Left ventricle myocardium superior (tissue), 1 donor: ENCODE measurements around the gene TPO. TPM values are rescaled to one million over a fixed set of nuclear protein-coding genes. Genes with fewer than 3 reads are reported as not detected.

ENCODE experiments used
- ATAC-seq: fragments of 200-7000 bp; cut with Tn5 transposase; one replicate; pipeline ENCODE4 v1.9.1; 2020; ENCODE audit warnings: mild to moderate bottlenecking, moderate library complexity
- DNase-seq: peaks from one replicate; pipeline ENCODE4 v3.0.0-alpha.2; 2020
- intact Hi-C: fragments of 100-400 bp; cut with micrococcal nuclease; formaldehyde crosslinking; loops from one replicate; pipeline ENCODE4 v1.11.0; 2022
- total RNA-seq: library from RNA; stranded (reverse); fragmentation: NEBNext Ultra II Directional; extraction: Animal tissue kit (Norgen Biotek cat#: 25700); gene quantifications from one replicate; pipeline ENCODE4 v1.2.1, GENCODE V29; 2021
- donor health status: DM: no; HTN: yes; CAD: no; lungs with severe emphysema.

Gene TPO
- total RNA-seq, 1 donor from 2014 or later, result 10.0 TPM

DNA sequence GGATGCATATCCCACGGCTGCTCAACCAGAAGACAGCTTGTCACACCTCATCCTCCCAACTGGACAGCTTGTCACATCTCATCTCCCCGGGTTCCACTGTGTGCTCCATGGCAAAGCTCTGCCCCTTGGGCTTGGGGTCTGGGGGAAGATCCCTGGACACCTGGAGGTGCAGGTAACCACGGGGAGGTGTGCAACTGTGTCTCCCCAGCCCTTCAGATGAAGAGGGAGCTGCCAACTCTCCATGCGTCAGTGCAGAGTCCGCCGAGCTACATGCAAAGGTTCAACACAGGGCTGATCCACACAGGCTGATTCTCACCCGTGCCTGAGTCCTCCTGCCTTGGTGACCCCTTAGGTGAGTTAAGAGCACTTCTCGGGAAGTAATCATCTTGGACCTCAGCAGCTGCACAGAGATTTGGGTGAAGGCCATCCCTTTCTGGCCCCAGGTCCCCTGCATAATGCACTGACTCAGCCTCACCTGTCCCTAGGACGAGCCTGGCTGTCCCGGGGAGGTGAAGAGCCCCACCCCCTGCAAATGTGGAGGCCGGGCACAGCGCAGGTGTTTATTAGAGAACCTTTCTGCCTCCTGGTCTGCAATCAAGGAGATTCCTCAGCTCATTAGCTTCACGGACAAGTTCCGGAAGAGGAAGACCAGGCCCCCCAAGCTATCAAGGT is 173.1 kb downstream of the TPO start:
- ATAC-seq, result no peak
- intact Hi-C loops, result no loop called here
- no peak for DNase-seq

GRCh38 chr2:1586923-1587840 is 173.9 kb downstream of the TPO start:
- intact Hi-C loops, result no loop called here
- DNase-seq, result no peak

GRCh38 chr2:1588051-1588977 is 175.1 kb downstream of the TPO start:
- intact Hi-C loops, result no loop called here

More at GRCh38 chr2:1586923-1587840, 173.9 kb downstream of the TPO start:
- ATAC-seq, result no peak

DNA sequence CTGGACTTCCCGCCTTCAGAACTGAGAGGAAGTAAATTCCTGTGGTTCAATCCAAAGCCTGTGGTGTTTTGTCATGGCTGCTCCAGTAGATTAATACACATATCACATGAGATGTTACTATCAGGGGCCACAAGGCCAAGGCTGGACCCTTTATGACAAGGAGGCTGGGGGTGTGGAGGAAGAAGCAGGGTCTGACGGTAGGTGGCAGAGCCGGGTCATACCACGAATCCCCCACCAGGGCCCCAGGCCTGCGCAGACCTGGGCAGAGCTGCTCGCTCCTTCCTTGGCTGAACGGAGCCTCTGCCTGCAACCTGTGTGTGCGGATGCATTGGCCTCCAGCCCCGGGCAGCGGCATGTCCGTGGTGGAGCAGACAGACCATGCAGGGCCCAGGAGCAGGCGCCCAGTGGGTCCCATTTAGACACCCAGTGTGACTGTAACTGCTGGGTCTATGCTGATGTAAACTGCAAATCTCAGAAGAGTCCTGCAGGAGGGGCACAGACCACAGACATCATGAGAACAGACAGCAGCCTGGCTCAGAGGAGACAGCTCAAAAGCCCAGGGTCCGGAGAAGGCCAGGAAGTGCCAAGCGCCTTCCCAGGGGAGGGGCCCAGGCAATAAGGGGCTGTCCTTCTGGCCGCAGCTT is 175.8 kb downstream of the TPO start:
- intact Hi-C loops, result no loop called here
- no peak for ATAC-seq
- no peak for DNase-seq

More at GRCh38 chr2:1588051-1588977, 175.1 kb downstream of the TPO start:
- DNase-seq (no peak), ATAC-seq (no peak)

DNA sequence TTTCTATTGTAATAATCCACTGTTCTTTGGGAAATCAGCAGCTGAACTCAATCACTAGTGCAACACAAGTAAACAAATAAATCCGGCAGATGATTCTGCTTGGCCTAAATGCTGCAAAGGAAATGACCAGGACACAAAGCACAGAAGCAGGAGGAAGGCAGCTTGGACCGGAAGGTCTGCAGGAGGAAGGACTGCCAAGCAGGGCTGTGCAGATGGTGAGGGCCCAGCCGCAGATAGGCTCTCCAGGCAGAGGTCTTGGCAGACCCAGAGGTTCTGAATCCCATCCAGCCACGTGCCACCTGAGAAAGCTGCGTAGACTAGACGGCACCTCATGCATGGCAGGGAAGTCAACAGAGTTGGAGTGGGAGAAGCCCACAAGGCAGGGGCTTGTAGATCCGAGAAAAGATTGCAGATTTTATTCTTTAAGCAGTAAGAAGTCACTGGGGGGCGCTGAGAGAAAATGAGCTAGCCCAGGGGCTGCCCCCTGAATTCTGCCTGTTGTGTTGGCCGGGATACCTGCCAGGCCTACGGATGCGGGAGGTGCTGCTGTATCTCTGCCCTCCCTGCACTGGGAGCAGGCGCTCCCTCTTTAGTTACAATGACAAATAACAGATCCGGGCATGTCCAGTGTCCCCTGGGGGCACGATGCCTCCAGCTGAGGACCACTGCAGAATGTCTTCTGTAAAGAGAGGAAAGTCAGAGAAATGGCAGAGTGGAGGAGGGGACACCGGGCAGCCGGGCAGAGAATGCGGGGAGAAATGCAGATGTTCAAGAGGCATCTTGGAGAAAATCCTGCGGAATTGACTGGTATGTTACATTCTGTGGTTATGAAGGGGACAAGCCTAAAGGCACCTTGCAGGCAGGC is 177.6 kb downstream of the TPO start:
- no peak for DNase-seq
- peak; percentile 7 for ATAC-seq
- intact Hi-C loops, result loop anchor here (10.0 kb wide), 1 partner anchor 154 kb away; the partner anchor contains the start of gene PXDN

- intact Hi-C loops, result loop anchor here (10.0 kb wide), 1 partner anchor 153 kb away; the partner anchor contains the start of gene PXDN
- peak; percentile 58 for DNase-seq
- peak; percentile 17 for ATAC-seq
These were observed 178.2 kb downstream of the TPO start for GRCh38 chr2:1591461-1591770.
